Mucosa of rectum (tissue), 2 donors: ENCODE results near the gene GIPC3.

ENCODE experiments used
- H3K27ac ChIP-seq, 2 donors: one replicate each; pipeline ENCODE4 v1.7.0; 2013; ENCODE audit warnings: inconsistent platforms in 2 of 2, low read depth in 2 of 2, low read length in 2 of 2
- H3K27me3 ChIP-seq, 2 donors: one replicate each; pipeline ENCODE4 v1.7.0; 2013; ENCODE audit warnings: low read length in 2 of 2; ENCODE audit not compliant: control insufficient read depth in 2 of 2, insufficient read depth in 2 of 2
- H3K36me3 ChIP-seq, 2 donors: one replicate each; pipeline ENCODE4 v1.7.0; 2013; ENCODE audit warnings: low read length in 2 of 2; ENCODE audit not compliant: control insufficient read depth in 2 of 2, insufficient read depth in 2 of 2
- H3K4me1 ChIP-seq, 2 donors: one replicate each; pipeline ENCODE4 v1.7.0; 2013; ENCODE audit warnings: low read length in 2 of 2, mild to moderate bottlenecking in 1 of 2; ENCODE audit not compliant: control insufficient read depth in 2 of 2, insufficient read depth in 2 of 2
- H3K4me3 ChIP-seq, 2 donors: one replicate each; pipeline ENCODE4 v1.7.0; 2013; ENCODE audit warnings: low read length in 2 of 2
- H3K9ac ChIP-seq, 2 donors: one replicate each; pipeline ENCODE4 v1.7.0; 2013; ENCODE audit warnings: low read length in 2 of 2, low read depth in 1 of 2, mild to moderate bottlenecking in 1 of 2
- H3K9me3 ChIP-seq, 2 donors: one replicate each; pipeline ENCODE4 v1.7.0; 2013; ENCODE audit warnings: low read length in 2 of 2; ENCODE audit not compliant: control insufficient read depth in 2 of 2
- donor health status: healthy.
- donor health status: Normal muscosa, but diverticular disease.

The GIPC3 gene

GRCh38 chr19:3610745-3611717 lies 25.8 kb downstream of the GIPC3 start:
- H3K9ac ChIP-seq, result no peak overlapping the region
- peaks cover under 1 to 3% of the 10 kb centered on the region in 2 donors for H3K4me1 ChIP-seq
- H3K9me3 ChIP-seq, result no peaks in the 10 kb centered on the region
- H3K4me3 ChIP-seq, result no peak overlapping the region
- peaks cover 13 to 14% of the 10 kb centered on the region in 2 donors for H3K36me3 ChIP-seq
- peaks cover 0 to under 1% of the 10 kb centered on the region in 2 donors for H3K27me3 ChIP-seq
- H3K27ac ChIP-seq, result no peak overlapping the region

DNA sequence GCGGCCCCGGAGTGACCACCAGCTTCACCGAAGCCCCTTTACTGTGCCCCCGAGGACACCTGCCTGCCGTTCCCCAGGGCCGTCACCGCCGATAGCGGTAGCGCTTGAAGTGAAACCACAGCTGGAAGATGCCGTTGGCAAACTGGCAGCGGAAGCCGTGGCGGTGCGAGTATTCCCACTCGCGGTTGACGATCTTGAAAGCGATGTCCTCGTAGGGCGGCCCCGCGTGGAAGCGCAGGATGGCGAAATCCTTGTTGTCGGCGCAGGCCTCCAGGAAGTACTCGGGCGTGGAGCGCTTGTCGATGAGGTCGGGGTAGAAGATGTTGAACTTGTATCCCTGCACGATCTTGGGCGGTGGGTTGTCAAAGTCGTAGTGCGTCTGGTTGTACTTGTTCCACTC lies 26.6 kb downstream of the GIPC3 start:
- Histone ChIP-seq H3K36me3 (peaks cover 13 to 16% of the 10 kb centered on the region in 2 donors), H3K27me3 (no peaks in the 10 kb centered on the region), H3K9ac (no peak overlapping the region), H3K9me3 (no peaks in the 10 kb centered on the region), H3K27ac (no peak overlapping the region), H3K4me1 (no peaks in the 10 kb centered on the region), H3K4me3 (no peak overlapping the region)

- no peaks in the 10 kb centered on the region for H3K27me3 ChIP-seq
- H3K36me3 ChIP-seq, result peaks cover 13 to 16% of the 10 kb centered on the region in 2 donors
- no peak overlapping the region for H3K9ac ChIP-seq
- no peaks in the 10 kb centered on the region for H3K4me1 ChIP-seq
- no peaks in the 10 kb centered on the region for H3K9me3 ChIP-seq
- H3K27ac ChIP-seq, result peak overlapping the region in 1 of 2 donors; percentile 23
- H3K4me3 ChIP-seq, result no peak overlapping the region
Observed at GRCh38 chr19:3612330-3612729, 27.1 kb downstream of the GIPC3 start.

DNA sequence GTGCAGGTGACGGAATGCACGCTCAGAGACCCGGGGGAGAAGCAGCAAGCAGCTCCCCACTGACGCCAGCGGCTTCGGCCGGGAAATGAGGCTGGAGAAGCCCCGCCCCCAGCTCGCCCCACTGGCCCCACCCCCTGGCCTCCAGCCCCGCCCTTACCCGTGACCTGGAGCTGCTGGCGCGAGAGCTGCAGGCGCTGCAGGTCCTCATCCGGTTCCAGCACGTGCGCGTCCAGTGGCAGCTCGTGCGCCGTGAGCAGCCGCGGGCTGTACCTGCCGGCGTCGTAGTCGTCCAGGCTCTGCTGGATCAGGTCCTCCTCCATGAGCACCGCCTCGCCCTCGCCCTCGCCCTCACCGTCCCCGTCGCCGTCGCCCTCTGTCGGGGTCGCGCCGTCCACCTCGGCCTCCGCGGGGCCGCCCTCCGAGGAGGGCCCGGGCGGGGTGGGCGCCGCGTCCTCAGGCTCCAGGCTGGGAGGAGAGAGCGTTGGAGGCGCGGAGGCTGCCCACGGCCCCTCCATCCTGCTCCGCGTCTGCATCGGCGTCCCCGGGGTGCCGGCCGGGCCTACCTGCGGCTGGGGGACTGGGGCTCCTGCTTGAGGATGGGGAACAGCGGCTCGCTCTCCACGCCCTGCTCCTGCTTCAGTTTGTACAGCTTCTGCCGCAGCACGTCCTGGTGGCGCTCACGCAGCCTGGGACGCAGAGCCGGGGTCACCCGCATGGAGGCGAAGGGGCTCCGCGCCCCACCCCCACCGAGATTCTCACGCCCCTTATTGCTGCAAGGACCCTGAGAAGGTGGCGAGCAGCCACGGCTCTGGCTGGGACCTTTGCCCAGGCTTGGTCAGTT lies 27.8 kb downstream of the GIPC3 start:
- Histone ChIP-seq H3K27me3 (no peaks in the 10 kb centered on the region), H3K36me3 (peaks cover 13 to 16% of the 10 kb centered on the region in 2 donors), H3K4me3 (no peak overlapping the region), H3K27ac (no peak overlapping the region), H3K4me1 (no peaks in the 10 kb centered on the region), H3K9me3 (no peaks in the 10 kb centered on the region), H3K9ac (no peak overlapping the region)

GRCh38 chr19:3613818-3614661 lies 28.8 kb downstream of the GIPC3 start:
- Histone ChIP-seq H3K36me3 (peaks cover 13 to 16% of the 10 kb centered on the region in 2 donors), H3K27ac (no peak overlapping the region)

GRCh38 chr19:3614858-3615505 lies 29.7 kb downstream of the GIPC3 start:
- H3K4me3 ChIP-seq, result no peak overlapping the region
- no peak overlapping the region for H3K27ac ChIP-seq
- H3K4me1 ChIP-seq, result peaks cover 0 to 3% of the 10 kb centered on the region in 2 donors
- no peaks in the 10 kb centered on the region for H3K9me3 ChIP-seq
- H3K27me3 ChIP-seq, result no peaks in the 10 kb centered on the region
- no peak overlapping the region for H3K9ac ChIP-seq
- peaks cover 13 to 16% of the 10 kb centered on the region in 2 donors for H3K36me3 ChIP-seq

More at GRCh38 chr19:3613818-3614661, 28.8 kb downstream of the GIPC3 start:
- H3K27me3 ChIP-seq, result no peaks in the 10 kb centered on the region
- H3K9ac ChIP-seq, result no peak overlapping the region
- no peak overlapping the region for H3K4me3 ChIP-seq
- peaks cover 0 to 3% of the 10 kb centered on the region in 2 donors for H3K4me1 ChIP-seq
- no peaks in the 10 kb centered on the region for H3K9me3 ChIP-seq

DNA sequence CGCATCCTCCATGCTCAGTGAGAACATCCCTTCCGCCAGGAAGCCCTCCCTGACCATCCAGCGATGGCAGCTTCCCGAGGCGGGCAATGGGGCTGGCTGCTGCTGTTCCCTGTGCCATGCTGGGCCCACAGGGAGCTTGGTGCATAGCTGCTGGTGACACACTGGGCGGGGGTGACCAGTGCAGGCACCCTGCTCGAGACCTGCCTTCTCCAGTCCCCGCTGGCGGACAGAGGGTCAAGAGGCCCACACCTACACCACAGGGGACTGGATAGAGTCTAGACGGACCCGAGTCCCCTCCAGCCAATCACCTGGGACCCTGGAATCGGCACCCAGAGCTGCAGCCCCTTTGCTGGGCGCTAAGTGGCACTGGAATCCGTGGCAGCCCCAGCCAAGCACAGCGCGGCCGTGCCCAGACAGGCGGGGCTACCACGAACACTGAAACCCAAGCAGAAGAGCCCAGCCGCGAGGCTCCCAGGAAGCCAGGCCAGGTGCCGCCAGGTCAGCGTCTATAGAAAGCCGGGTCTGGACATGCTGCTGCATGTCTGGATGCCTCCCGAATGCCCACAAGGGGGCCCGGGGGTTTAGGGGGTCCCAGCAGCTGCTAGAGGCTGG lies 30.4 kb downstream of the GIPC3 start:
- Histone ChIP-seq H3K36me3 (peaks cover 13 to 16% of the 10 kb centered on the region in 2 donors), H3K9ac (no peak overlapping the region), H3K4me1 (peaks cover 0 to 3% of the 10 kb centered on the region in 2 donors)

DNA sequence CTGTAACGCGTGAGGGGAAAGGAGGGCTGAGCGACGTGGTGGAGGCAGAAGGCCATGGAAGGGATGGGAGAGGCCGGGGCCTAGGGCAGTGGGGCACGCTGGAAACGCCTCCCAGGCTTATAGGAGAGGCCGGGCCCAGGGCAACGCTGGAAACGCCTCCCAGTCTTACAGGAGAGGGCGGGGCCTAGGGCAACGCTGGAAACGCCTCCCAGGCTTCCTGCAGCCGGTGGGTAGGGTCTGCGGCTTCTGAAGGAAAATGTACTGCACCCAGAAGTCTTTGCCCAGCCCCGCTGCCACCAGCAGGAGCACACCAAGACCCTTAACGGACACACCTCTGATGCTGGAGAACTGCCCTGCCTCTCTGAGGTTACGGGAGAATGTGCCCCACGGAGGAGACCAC lies 32.2 kb downstream of the GIPC3 start:
- H3K4me3 ChIP-seq, result no peak overlapping the region
- no peak overlapping the region for H3K9ac ChIP-seq
- no peaks in the 10 kb centered on the region for H3K27me3 ChIP-seq
- H3K4me1 ChIP-seq, result peaks cover 0 to 3% of the 10 kb centered on the region in 2 donors
- peaks cover 2 to 6% of the 10 kb centered on the region in 2 donors for H3K36me3 ChIP-seq
- no peak overlapping the region for H3K27ac ChIP-seq
- H3K9me3 ChIP-seq, result no peaks in the 10 kb centered on the region

More for the DNA sequence above, 30.4 kb downstream of the GIPC3 start:
- H3K27ac ChIP-seq, result no peak overlapping the region
- H3K4me3 ChIP-seq, result no peak overlapping the region
- no peaks in the 10 kb centered on the region for H3K27me3 ChIP-seq
- H3K9me3 ChIP-seq, result no peaks in the 10 kb centered on the region
